Stomach (tissue), 9 donors: ENCODE measurements around the gene ARHGEF37. TPM values are rescaled to one million over a fixed set of nuclear protein-coding genes. Genes with fewer than 3 reads are reported as not detected.
"Not testable (repeated sequence)": the region's sequence is repeated elsewhere in the genome, so short reads cannot be mapped to it uniquely, and the experiment has no call there.

Experiments
- DNase-seq, 2 donors: peaks; one replicate each; pipeline versions ENCODE4 v3.0.0 to v3.0.0-alpha.2; 2013 to 2019
- H3K27ac ChIP-seq, 5 donors: fragments of 200-600 bp in 4 of 5; sonication (generic) in 4 of 5; one replicate each; pipeline ENCODE4 v1.5.1; 2013 to 2019; ENCODE audit warnings: mild to moderate bottlenecking in 1 of 5, moderate library complexity in 1 of 5
- H3K27me3 ChIP-seq, 3 donors: fragments of 200-600 bp; sonication (generic); one replicate each; pipeline ENCODE4 v1.5.1; 2017 to 2019; ENCODE audit warnings: mixed run types in 1 of 3
- H3K36me3 ChIP-seq, 4 donors: fragments of 200-600 bp; sonication (generic); 1 replicate in 3 of 4; 2 replicates in 1 of 4; pipeline ENCODE4 v1.5.1; 2016 to 2019
- H3K4me1 ChIP-seq, 4 donors: fragments of 200-600 bp; sonication (generic); one replicate each; pipeline ENCODE4 v1.5.1; 2016 to 2019
- H3K4me3 ChIP-seq, 4 donors: fragments of 200-600 bp; sonication (generic) in 3 of 4; one replicate each; pipeline ENCODE4 v1.5.1; 2016 to 2019; ENCODE audit warnings: mild to moderate bottlenecking in 1 of 4
- H3K9me3 ChIP-seq, 4 donors: fragments of 200-600 bp; sonication (generic); one replicate each; pipeline ENCODE4 v1.5.1; 2016 to 2019
- EP300 ChIP-seq: sonication (generic); formaldehyde crosslinking; IDR thresholded peaks from one replicate; pipeline ENCODE4 v1.6.1; 2017; ENCODE audit warnings: antibody characterized with exemption
- POLR2A ChIP-seq, 4 donors: fragments of 450-650 bp; IDR thresholded peaks; one replicate each; pipeline ENCODE4 v1.6.1; 2016; ENCODE audit warnings: antibody characterized with exemption in 4 of 4, control low read depth in 2 of 4, mild to moderate bottlenecking in 1 of 4, moderate library complexity in 1 of 4
- POLR2AphosphoS5 ChIP-seq, 3 donors: sonication (generic); formaldehyde crosslinking; IDR thresholded peaks; one replicate each; pipeline ENCODE4 v1.6.1; 2016; ENCODE audit warnings: antibody characterized with exemption in 3 of 3
- WGBS, 5 donors: extraction: QIAGEN DNeasy Blood & Tissue Kit in 3 of 5; methylation state at CpG; one replicate each; pipeline versions ENCODE4 v1.1.5 to v1.1.7; 2013 to 2018; 5-methylcytosine and 5-hydroxymethylcytosine counted together
- intact Hi-C: fragments of 100-400 bp; cut with DNase I; formaldehyde crosslinking; loops from one replicate; pipeline ENCODE4 v1.15.1; 2023; ENCODE audit warnings: low total_unique reads
- polyA plus RNA-seq, 3 donors: library from polyadenylated mRNA; stranded (reverse); fragments of 200-250 nt; gene quantifications; one replicate each; pipeline ENCODE4 v1.2.3, GENCODE V29; 2013
- total RNA-seq, 5 donors: library from RNA; depleted of rRNA; stranded (reverse); fragments of >200 nt; gene quantifications; one replicate each; pipeline versions ENCODE4 v1.1.0 to v1.2.3, GENCODE V29; 2014 to 2016
- TF ChIP-seq, protein P1 (sequence below), 7 experiments: fragments of 450-650 bp in 4 of 7; fragments of 200-600 bp in 3 of 7; sonication (generic) in 3 of 7; IDR thresholded peaks; one replicate each; pipeline ENCODE4 v1.5.1; 2016 to 2019; ENCODE audit warnings: antibody characterized with exemption in 7 of 7, control low read depth in 2 of 7, mild to moderate bottlenecking in 1 of 7
- donor health status: healthy with polysubstance abuse.
- donor health status: Bipolar disorder and iron deficiency.
- donor health status: healthy.

Gene ARHGEF37
- total and polyA plus RNA-seq, 8 donors: 8.0 to 64.2 (median 21.9) TPM

DNA sequence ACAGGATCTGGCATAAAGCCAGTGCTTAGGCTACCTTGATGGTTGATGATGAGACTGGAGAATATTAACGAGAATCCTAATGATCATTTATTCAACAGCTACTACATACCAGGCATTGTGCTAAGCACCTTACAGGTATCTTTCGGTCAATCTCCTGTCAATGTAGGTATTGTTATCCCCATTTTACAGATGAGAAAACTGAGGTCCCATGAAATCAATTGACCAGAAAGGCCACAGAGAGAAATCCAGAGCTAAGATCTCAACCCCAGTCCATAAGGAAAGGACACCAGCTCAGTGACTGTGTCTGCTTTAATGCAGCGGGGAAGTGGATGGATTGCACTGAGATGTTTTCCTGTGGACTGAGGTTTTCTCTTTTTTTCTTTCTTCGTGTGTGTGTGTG lies 63.3 kb downstream of the ARHGEF37 start:
- Histone ChIP-seq H3K27me3 (no peaks in the 10 kb centered on the region), H3K4me1 (peaks cover 7 to 16% (median 14%) of the 10 kb centered on the region in 4 donors), H3K36me3 (no peaks in the 10 kb centered on the region), H3K4me3 (no peak overlapping the region), H3K9me3 (no peaks in the 10 kb centered on the region), H3K27ac (no peak overlapping the region)
- DNase-seq: no peak
- 76 to 84% (median 80%) methylated on average over 4 of the region's 4 CpGs for WGBS, 5 donors
- no peak for TF ChIP-seq POLR2A (IDR thresholded peaks at IDR 0.05)
- TF ChIP-seq EP300: no peak
- no peak for TF ChIP-seq POLR2AphosphoS5 (IDR thresholded peaks at IDR 0.05)
- intact Hi-C loops: no loop called here

- 58 to 79% (median 71%) methylated on average over 9 of the region's 9 CpGs for WGBS, 5 donors
- TF ChIP-seq EP300 (no peak), POLR2AphosphoS5 (IDR thresholded peaks at IDR 0.05) (no peak), POLR2A (IDR thresholded peaks at IDR 0.05) (no peak)
- TF ChIP-seq, protein P1, sequence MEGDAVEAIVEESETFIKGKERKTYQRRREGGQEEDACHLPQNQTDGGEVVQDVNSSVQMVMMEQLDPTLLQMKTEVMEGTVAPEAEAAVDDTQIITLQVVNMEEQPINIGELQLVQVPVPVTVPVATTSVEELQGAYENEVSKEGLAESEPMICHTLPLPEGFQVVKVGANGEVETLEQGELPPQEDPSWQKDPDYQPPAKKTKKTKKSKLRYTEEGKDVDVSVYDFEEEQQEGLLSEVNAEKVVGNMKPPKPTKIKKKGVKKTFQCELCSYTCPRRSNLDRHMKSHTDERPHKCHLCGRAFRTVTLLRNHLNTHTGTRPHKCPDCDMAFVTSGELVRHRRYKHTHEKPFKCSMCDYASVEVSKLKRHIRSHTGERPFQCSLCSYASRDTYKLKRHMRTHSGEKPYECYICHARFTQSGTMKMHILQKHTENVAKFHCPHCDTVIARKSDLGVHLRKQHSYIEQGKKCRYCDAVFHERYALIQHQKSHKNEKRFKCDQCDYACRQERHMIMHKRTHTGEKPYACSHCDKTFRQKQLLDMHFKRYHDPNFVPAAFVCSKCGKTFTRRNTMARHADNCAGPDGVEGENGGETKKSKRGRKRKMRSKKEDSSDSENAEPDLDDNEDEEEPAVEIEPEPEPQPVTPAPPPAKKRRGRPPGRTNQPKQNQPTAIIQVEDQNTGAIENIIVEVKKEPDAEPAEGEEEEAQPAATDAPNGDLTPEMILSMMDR (IDR thresholded peaks at IDR 0.05): no peak
- no peak for DNase-seq
- no peak overlapping the region for H3K27ac ChIP-seq
- no peaks in the 10 kb centered on the region for H3K36me3 ChIP-seq
- intact Hi-C loops: no loop called here
- H3K4me3 ChIP-seq: no peak overlapping the region
- no peaks in the 10 kb centered on the region for H3K9me3 ChIP-seq
- H3K27me3 ChIP-seq: no peaks in the 10 kb centered on the region
- peaks cover 3 to 10% (median 9%) of the 10 kb centered on the region in 4 donors for H3K4me1 ChIP-seq
Measured at GRCh38 chr5:149645236-149645635, 63.9 kb downstream of the ARHGEF37 start.

GRCh38 chr5:149645725-149646124 lies 64.4 kb downstream of the ARHGEF37 start:
- no peaks in the 10 kb centered on the region for H3K36me3 ChIP-seq
- H3K27ac ChIP-seq: no peak overlapping the region
- peaks cover 0 to 5% (median 4%) of the 10 kb centered on the region in 4 donors for H3K4me1 ChIP-seq
- no peak for DNase-seq
- H3K9me3 ChIP-seq: no peaks in the 10 kb centered on the region
- no peak overlapping the region for H3K4me3 ChIP-seq
- intact Hi-C loops: no loop called here
- TF ChIP-seq POLR2A (IDR thresholded peaks at IDR 0.05): no peak
- TF ChIP-seq, protein P1 (IDR thresholded peaks at IDR 0.05): no peak
- TF ChIP-seq EP300: no peak
- TF ChIP-seq POLR2AphosphoS5 (IDR thresholded peaks at IDR 0.05): no peak
- 42 to 63% (median 58%) methylated on average over 5 of the region's 5 CpGs for WGBS, 5 donors
- H3K27me3 ChIP-seq: no peaks in the 10 kb centered on the region

- TF ChIP-seq, protein P1 (IDR thresholded peaks at IDR 0.05): no peak
- TF ChIP-seq EP300 (no peak), POLR2AphosphoS5 (IDR thresholded peaks at IDR 0.05) (no peak), POLR2A (IDR thresholded peaks at IDR 0.05) (no peak)
- intact Hi-C loops: no loop called here
- 46 to 68% (median 57%) methylated on average over 9 of the region's 9 CpGs for WGBS, 5 donors
Measured at GRCh38 chr5:149646564-149646963, 65.3 kb downstream of the ARHGEF37 start.

DNA sequence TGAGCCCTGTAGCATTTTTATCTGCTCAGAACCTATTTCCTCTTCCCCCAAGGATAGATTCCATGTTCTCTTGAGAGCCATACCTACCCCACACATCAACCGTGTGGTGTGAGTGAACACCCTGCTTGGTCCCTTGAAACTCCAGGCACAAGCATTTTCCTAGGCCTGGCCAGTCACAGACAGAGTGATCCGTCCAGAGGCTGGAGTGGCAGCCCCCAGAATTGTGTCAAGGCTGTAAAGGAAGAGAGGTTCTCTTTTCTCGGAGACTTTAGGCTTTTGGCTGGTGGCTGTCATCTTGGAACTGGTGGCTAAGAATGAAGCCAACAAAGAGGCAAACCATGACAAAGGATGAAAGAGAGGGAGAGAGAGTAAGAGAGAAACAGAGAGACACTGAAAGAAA lies 66.0 kb downstream of the ARHGEF37 start:
- intact Hi-C loops: no loop called here
- WGBS, 5 donors: 76 to 87% (median 84%) methylated on average over 3 of the region's 3 CpGs
- TF ChIP-seq POLR2AphosphoS5 (IDR thresholded peaks at IDR 0.05): no peak
- Histone ChIP-seq H3K4me1 (no peaks in the 10 kb centered on the region), H3K27me3 (no peaks in the 10 kb centered on the region), H3K27ac (no peak overlapping the region), H3K36me3 (no peaks in the 10 kb centered on the region), H3K9me3 (no peaks in the 10 kb centered on the region), H3K4me3 (no peak overlapping the region)
- DNase-seq: no peak

More at GRCh38 chr5:149646564-149646963, 65.3 kb downstream of the ARHGEF37 start:
- Histone ChIP-seq H3K4me3 (no peak overlapping the region), H3K9me3 (no peaks in the 10 kb centered on the region), H3K27me3 (no peaks in the 10 kb centered on the region), H3K27ac (no peak overlapping the region), H3K36me3 (no peaks in the 10 kb centered on the region), H3K4me1 (no peaks in the 10 kb centered on the region)
- peak in 1 of 2 donors; percentile 54 for DNase-seq

DNA sequence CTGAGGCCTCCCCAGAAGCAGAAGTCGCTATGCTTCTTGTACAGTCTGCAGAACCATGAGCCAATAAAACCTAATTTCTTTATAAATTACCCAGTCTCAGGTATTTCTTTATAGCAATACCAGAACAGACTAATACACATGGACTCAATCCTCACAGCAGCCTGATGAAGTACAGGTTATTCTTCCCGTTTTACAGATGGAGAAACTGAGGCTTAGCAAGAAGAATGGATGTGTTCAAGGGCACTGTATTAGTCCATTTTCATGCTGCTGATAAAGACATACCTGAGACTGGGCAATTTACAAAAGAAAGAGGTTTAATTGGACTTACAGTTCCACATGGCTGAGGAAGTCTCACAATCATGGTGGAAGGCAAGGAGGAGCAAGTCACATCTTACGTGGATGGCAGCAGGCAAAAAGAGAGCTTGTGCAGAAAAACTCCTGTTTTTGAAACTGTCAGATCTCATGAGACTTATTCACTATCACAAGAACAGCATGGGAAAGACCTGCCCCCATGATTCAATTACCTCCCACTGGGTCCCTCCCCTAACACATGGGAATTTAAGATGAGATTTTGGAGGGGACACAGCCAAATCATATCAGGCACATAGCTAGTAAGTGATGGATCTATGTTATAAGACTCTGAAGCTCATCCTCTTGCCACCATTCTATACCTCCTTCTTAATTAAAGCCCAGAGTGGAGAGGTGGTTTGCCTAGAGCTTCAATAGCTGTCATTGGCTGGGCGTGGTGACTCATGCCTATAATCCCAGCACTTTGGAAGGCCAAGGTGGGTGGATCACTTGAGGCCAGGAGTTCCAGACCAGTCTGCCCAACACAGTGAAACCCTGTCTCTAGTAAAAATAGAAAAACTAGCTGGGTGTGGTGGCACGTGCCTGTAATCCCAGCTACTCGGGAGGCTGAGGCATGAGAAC lies 67.4 kb downstream of the ARHGEF37 start:
- intact Hi-C loops, DNase-seq, H3K27me3 ChIP-seq, H3K4me1 ChIP-seq, H3K4me3 ChIP-seq, H3K9me3 ChIP-seq, H3K27ac ChIP-seq, H3K36me3 ChIP-seq: not testable (repeated sequence)
- WGBS, 5 donors: 85 to 90% (median 90%) methylated on average over 6 of the region's 6 CpGs

DNA sequence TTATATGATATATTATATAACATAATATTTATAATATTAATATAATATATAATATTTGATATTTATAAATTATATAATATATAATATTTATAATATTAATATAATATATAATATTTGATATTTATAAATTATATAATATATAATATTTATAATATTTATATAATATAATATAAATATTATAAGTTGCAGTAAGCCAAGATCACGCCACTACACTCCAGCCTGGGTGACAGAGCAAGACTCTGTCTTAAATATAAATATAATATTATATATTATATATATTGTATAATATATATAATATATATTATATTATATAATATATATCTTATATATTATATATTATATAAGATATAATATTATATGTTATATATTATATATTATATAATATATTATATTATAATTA lies 68.4 kb downstream of the ARHGEF37 start:
- WGBS, 5 donors: 95 to 99% methylated on average over 1 of the region's 1 CpG; no CpG with 5 or more reads in 3 of the 5 donors

More for the DNA sequence above, 68.4 kb downstream of the ARHGEF37 start:
- H3K27ac ChIP-seq, H3K36me3 ChIP-seq, H3K4me1 ChIP-seq, H3K27me3 ChIP-seq, H3K4me3 ChIP-seq, intact Hi-C loops, H3K9me3 ChIP-seq, DNase-seq: not testable (repeated sequence)
